Measurements from ENCODE around the gene FABP3. TPM values are rescaled to one million over a fixed set of nuclear protein-coding genes. Genes with fewer than 3 reads are reported as not detected.

FABP3 gene
- total RNA-seq, 1 experiment from 2014 or later, result 0.40 TPM

DNA sequence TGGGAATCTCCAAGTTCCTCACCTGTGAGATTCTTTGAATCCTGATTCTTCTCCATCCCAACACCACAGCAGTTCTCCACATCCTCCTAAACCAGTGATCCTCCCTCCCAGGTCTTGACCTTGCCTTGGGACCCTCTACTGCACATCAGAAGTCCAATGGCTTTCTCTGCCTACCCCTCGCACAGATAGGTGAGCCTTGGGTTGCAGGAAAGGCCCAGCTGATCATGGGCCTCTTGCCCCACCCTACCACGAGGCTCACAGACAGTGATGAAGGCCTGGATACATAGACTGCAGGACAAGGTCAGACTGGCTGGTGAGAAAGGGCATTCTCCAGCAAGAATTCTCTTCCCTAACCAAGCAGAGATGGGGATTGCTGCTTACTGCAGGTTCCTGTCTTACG is 825 bp downstream of the FABP3 start:
- no peaks in the 10 kb centered on the region for H3K79me2 ChIP-seq (ENCODE audit: low read length)
- H3K4me1 ChIP-seq (ENCODE audit: insufficient read depth, low read length), result peaks cover 31% of the 10 kb centered on the region
- no peak overlapping the region for H3K27ac ChIP-seq (ENCODE audit: low read length)
- H3K27me3 ChIP-seq (ENCODE audit: low read length), result no peaks in the 10 kb centered on the region
- no peaks in the 10 kb centered on the region for H3K9me3 ChIP-seq (ENCODE audit: low read length)
- TF ChIP-seq, protein P1, sequence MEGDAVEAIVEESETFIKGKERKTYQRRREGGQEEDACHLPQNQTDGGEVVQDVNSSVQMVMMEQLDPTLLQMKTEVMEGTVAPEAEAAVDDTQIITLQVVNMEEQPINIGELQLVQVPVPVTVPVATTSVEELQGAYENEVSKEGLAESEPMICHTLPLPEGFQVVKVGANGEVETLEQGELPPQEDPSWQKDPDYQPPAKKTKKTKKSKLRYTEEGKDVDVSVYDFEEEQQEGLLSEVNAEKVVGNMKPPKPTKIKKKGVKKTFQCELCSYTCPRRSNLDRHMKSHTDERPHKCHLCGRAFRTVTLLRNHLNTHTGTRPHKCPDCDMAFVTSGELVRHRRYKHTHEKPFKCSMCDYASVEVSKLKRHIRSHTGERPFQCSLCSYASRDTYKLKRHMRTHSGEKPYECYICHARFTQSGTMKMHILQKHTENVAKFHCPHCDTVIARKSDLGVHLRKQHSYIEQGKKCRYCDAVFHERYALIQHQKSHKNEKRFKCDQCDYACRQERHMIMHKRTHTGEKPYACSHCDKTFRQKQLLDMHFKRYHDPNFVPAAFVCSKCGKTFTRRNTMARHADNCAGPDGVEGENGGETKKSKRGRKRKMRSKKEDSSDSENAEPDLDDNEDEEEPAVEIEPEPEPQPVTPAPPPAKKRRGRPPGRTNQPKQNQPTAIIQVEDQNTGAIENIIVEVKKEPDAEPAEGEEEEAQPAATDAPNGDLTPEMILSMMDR (conservative IDR thresholded peaks at IDR 0.05; ENCODE audit: low read depth, low read length), result no peak
- no TSS peak for BruUV-seq (replicated peaks)
- no peaks in the 10 kb centered on the region for H4K20me1 ChIP-seq (ENCODE audit: low read length)
- H3K36me3 ChIP-seq (ENCODE audit: low read depth, low read length), result no peaks in the 10 kb centered on the region
- no peaks in the 10 kb centered on the region for H3F3A ChIP-seq (ENCODE audit: low read length, unreplicated experiment)
- no peak overlapping the region for H3K9ac ChIP-seq (ENCODE audit: low read length)
- no peak for DNase-seq
- H2AFZ ChIP-seq (ENCODE audit: low read length), result no peak overlapping the region
- no peaks in the 10 kb centered on the region for H3K9me2 ChIP-seq (replicated peaks; ENCODE audit: low read length)
- ChIA-PET POLR2A (ENCODE audit: unreplicated experiment) (interaction anchor here (0.5 kb wide), 2 partner anchors 341 to 567 kb away, joined by 3 to 6 read pairs; no protein-coding TSS in a partner anchor), CTCF (no interaction called here)
- no peak overlapping the region for H3K4me3 ChIP-seq (ENCODE audit: low read length)
- no peak overlapping the region for H3K4me2 ChIP-seq (ENCODE audit: low read length)
- intact Hi-C loops (cut with micrococcal nuclease), result no loop called here
- no peak for ATAC-seq

DNA sequence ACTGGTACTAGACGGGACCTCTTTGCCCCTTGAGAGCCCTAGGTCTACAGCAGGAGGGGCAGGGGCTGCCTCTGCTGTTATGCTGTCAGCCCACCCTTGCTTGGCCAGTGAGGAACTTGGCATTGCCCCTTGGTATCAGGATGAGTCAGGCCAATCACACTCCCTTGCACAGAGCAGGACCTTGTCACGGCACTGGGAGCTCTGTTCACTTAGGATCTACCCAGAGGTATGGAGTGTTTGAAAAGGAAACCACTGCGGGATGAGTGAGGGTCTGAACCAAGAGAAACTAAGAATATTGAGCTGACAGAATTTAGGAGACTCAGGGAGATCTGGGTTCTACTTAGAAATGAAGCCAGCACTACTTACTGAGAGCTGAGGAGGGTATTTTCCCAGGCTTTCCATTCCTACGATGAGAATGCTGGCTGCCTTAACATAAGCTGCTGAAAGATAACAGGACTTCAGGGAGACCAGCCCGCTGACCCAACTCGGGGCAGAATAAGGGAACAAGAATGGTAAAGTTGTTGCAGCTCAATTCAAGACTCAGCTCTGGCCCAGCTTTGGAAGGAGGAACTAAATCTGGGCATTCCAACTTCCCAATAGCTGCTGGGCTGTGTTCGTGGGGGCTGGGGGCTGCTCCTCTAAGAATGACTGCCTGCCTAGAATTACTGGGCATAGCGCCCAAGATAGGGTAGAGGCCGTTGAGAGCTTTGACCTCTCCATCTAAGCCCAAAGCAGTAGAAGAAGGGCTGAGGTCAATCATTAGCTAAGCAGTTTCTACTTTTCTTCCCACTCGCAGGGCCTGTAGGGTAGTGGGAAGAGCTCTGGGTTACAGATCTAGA is 1.5 kb downstream of the FABP3 start:
- no peak overlapping the region for H3K4me3 ChIP-seq (ENCODE audit: low read length)
- H3K9me3 ChIP-seq (ENCODE audit: low read length), result no peaks in the 10 kb centered on the region
- no peak for ATAC-seq
- no peak overlapping the region for H3K4me2 ChIP-seq (ENCODE audit: low read length)
- H3K9me2 ChIP-seq (replicated peaks; ENCODE audit: low read length), result no peaks in the 10 kb centered on the region
- H3K4me1 ChIP-seq (ENCODE audit: insufficient read depth, low read length), result peaks cover 28% of the 10 kb centered on the region
- ChIA-PET CTCF (no interaction called here), POLR2A (ENCODE audit: unreplicated experiment) (interaction anchor here (0.5 kb wide), 1 partner anchor 568 kb away, joined by 6 read pairs; no protein-coding TSS in a partner anchor)
- no peaks in the 10 kb centered on the region for H3F3A ChIP-seq (ENCODE audit: low read length, unreplicated experiment)
- no TSS peak for BruUV-seq (replicated peaks)
- H3K27me3 ChIP-seq (ENCODE audit: low read length), result no peaks in the 10 kb centered on the region
- no peak for DNase-seq
- no peak for TF ChIP-seq EZH2phosphoT487 (IDR thresholded peaks at IDR 0.05; ENCODE audit: borderline replicate concordance, low read length)
- TF ChIP-seq, protein P1 (conservative IDR thresholded peaks at IDR 0.05; ENCODE audit: low read depth, low read length), result no peak
- no peak for TF ChIP-seq EZH2 (IDR thresholded peaks at IDR 0.05; ENCODE audit: low read length, unreplicated experiment)
- H3K79me2 ChIP-seq (ENCODE audit: low read length), result no peaks in the 10 kb centered on the region
- no peak overlapping the region for H3K27ac ChIP-seq (ENCODE audit: low read length)
- intact Hi-C loops (cut with micrococcal nuclease), result no loop called here
- no peaks in the 10 kb centered on the region for H4K20me1 ChIP-seq (ENCODE audit: low read length)
- no peaks in the 10 kb centered on the region for H3K36me3 ChIP-seq (ENCODE audit: low read depth, low read length)
- no peak overlapping the region for H2AFZ ChIP-seq (ENCODE audit: low read length)
- no peak overlapping the region for H3K9ac ChIP-seq (ENCODE audit: low read length)

DNA sequence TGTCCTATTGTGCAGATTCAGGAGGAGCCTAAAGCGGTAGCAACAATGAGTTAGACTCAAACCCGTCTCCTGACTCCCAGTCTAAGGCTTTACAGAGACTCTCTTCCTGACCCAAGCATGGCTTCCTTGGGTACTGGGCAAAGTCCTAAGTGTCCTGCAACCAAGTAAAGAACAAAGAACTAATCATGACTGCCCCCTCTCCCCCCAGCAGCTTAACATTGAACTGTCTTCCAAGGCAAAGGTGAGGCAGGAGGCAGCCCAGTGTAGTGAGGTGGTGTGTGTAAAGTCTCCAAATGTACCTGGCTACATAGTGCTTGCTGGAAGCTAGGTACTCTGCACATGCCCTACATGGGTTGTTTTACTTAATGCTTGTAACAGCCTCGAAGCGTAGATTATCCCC is 2.3 kb downstream of the FABP3 start:
- no peak for ATAC-seq
- no peak overlapping the region for H3K27ac ChIP-seq (ENCODE audit: low read length)
- POLR2A ChIA-PET (ENCODE audit: unreplicated experiment), result no interaction called here
- H3K9me2 ChIP-seq (replicated peaks; ENCODE audit: low read length), result no peaks in the 10 kb centered on the region
- DNase-seq, result no peak
- no peak overlapping the region for H3K9ac ChIP-seq (ENCODE audit: low read length)
- no peaks in the 10 kb centered on the region for H3F3A ChIP-seq (ENCODE audit: low read length, unreplicated experiment)
- no peaks in the 10 kb centered on the region for H3K9me3 ChIP-seq (ENCODE audit: low read length)
- intact Hi-C loops (cut with micrococcal nuclease), result no loop called here
- H3K79me2 ChIP-seq (ENCODE audit: low read length), result no peaks in the 10 kb centered on the region
- no TSS peak for BruUV-seq (replicated peaks)
- H2AFZ ChIP-seq (ENCODE audit: low read length), result no peak overlapping the region
- H4K20me1 ChIP-seq (ENCODE audit: low read length), result no peaks in the 10 kb centered on the region
- CTCF ChIA-PET, result no interaction called here
- no peak overlapping the region for H3K4me3 ChIP-seq (ENCODE audit: low read length)
- no peak for TF ChIP-seq EZH2phosphoT487 (IDR thresholded peaks at IDR 0.05; ENCODE audit: borderline replicate concordance, low read length)
- no peak for TF ChIP-seq EZH2 (IDR thresholded peaks at IDR 0.05; ENCODE audit: low read length, unreplicated experiment)
- TF ChIP-seq, protein P1 (conservative IDR thresholded peaks at IDR 0.05; ENCODE audit: low read depth, low read length), result no peak
- H3K4me1 ChIP-seq (ENCODE audit: insufficient read depth, low read length), result peaks cover 28% of the 10 kb centered on the region
- H3K27me3 ChIP-seq (ENCODE audit: low read length), result no peaks in the 10 kb centered on the region
- no peaks in the 10 kb centered on the region for H3K36me3 ChIP-seq (ENCODE audit: low read depth, low read length)
- H3K4me2 ChIP-seq (ENCODE audit: low read length), result no peak overlapping the region

Measured in PC-3 (cell line).